HEK293 (cell line): ENCODE results near the gene AFF2.

Experiments
- CTCF ChIA-PET: fragments of 350-600 bp; formaldehyde crosslinking; extraction: SDS; loops from one replicate; lab custom pipeline; 2021; ENCODE audit warnings: antibody characterized with exemption; lab: Yijun Ruan, JAX
- POLR2A ChIA-PET: fragments of 300-600 bp; formaldehyde crosslinking; extraction: SDS; loops from one replicate; lab custom pipeline; 2020; ENCODE audit warnings: antibody characterized with exemption, inconsistent platforms; lab: Yijun Ruan, JAX
- H3K27ac ChIP-seq: fragments of 200-500 bp; sonication (Bioruptor generic); 2 replicates; pipeline ENCODE4 v1.5.1; 2014; ENCODE audit warnings: low read depth, low read length, control low read depth, inconsistent platforms; ENCODE audit errors: extremely low read depth
- H3K36me3 ChIP-seq, 2 experiments: fragments of 200-500 bp in 1 of 2; sonication (Bioruptor generic) in 1 of 2; 1 replicate in 1 of 2; 2 replicates in 1 of 2; pipeline ENCODE4 v1.5.1; 2014 to 2017; ENCODE audit warnings: inconsistent platforms in 2 of 2, low read length in 2 of 2; ENCODE audit not compliant: control insufficient read depth in 2 of 2, insufficient read depth in 1 of 2
- H3K4me1 ChIP-seq: fragments of 200-500 bp; sonication (Bioruptor generic); 2 replicates; pipeline ENCODE4 v1.5.1; 2014; ENCODE audit warnings: mild to moderate bottlenecking, low read length, inconsistent platforms; ENCODE audit not compliant: control insufficient read depth, insufficient read depth
- H3K4me3 ChIP-seq: 2 replicates; pipeline ENCODE4 v1.5.1; 2011; ENCODE audit warnings: low read depth, mild to moderate bottlenecking, control low read depth, low read length, moderate library complexity
- H3K9me3 ChIP-seq: fragments of 200-500 bp; sonication (Bioruptor generic); 2 replicates; pipeline ENCODE4 v1.5.1; 2014; ENCODE audit warnings: low read depth, low read length, inconsistent platforms; ENCODE audit not compliant: control insufficient read depth, insufficient read depth
- AEBP2 ChIP-seq: fragments of 450-650 bp; formaldehyde crosslinking; IDR thresholded peaks from 2 replicates; pipeline ENCODE4 v1.5.1; 2016; ENCODE audit warnings: missing biosample characterization, missing genetic modification characterization, borderline replicate concordance
- GLI4 ChIP-seq: fragments of 450-650 bp; formaldehyde crosslinking; IDR thresholded peaks from 2 replicates; pipeline ENCODE4 v1.5.1; 2016; ENCODE audit warnings: missing biosample characterization, missing genetic modification characterization
- GLIS2 ChIP-seq: fragments of 450-650 bp; formaldehyde crosslinking; IDR thresholded peaks from 2 replicates; pipeline ENCODE4 v1.5.1; 2016; ENCODE audit warnings: missing biosample characterization, missing genetic modification characterization
- SCRT2 ChIP-seq: fragments of 450-650 bp; formaldehyde crosslinking; IDR thresholded peaks from 2 replicates; pipeline ENCODE4 v1.5.1; 2016; ENCODE audit warnings: missing biosample characterization, missing genetic modification characterization
- SETDB1 ChIP-seq: IDR thresholded peaks from one replicate; pipeline ENCODE4 v1.6.1; 2017; ENCODE audit warnings: mild to moderate bottlenecking, low read length, moderate library complexity, mixed read lengths; ENCODE audit not compliant: insufficient read length
- ZBTB48 ChIP-seq: fragments of 450-650 bp; formaldehyde crosslinking; IDR thresholded peaks from 2 replicates; pipeline ENCODE4 v1.5.1; 2016; ENCODE audit warnings: missing biosample characterization, missing genetic modification characterization
- ZBTB8A ChIP-seq: fragments of 450-650 bp; formaldehyde crosslinking; IDR thresholded peaks from 2 replicates; pipeline ENCODE4 v1.5.1; 2016; ENCODE audit warnings: missing biosample characterization, missing genetic modification characterization
- ZNF133 ChIP-seq: fragments of 450-650 bp; formaldehyde crosslinking; IDR thresholded peaks from 2 replicates; pipeline ENCODE4 v1.5.1; 2016; ENCODE audit warnings: missing biosample characterization, missing genetic modification characterization
- ZNF146 ChIP-seq: fragments of 450-650 bp; formaldehyde crosslinking; IDR thresholded peaks from 2 replicates; pipeline ENCODE4 v1.5.1; 2016; ENCODE audit warnings: missing biosample characterization, missing genetic modification characterization
- ZNF157 ChIP-seq: fragments of 450-650 bp; formaldehyde crosslinking; IDR thresholded peaks from 2 replicates; pipeline ENCODE4 v1.5.1; 2016; ENCODE audit warnings: missing biosample characterization, missing genetic modification characterization
- ZNF18 ChIP-seq: fragments of 450-650 bp; formaldehyde crosslinking; IDR thresholded peaks from 2 replicates; pipeline ENCODE4 v1.5.1; 2016; ENCODE audit warnings: missing biosample characterization, missing genetic modification characterization
- ZNF324 ChIP-seq: fragments of 450-650 bp; formaldehyde crosslinking; IDR thresholded peaks from 2 replicates; pipeline ENCODE4 v1.5.1; 2016; ENCODE audit warnings: missing biosample characterization, missing genetic modification characterization
- ZNF501 ChIP-seq: fragments of 450-650 bp; formaldehyde crosslinking; IDR thresholded peaks from 2 replicates; pipeline ENCODE4 v1.5.1; 2016; ENCODE audit warnings: missing biosample characterization, missing genetic modification characterization
- ZNF530 ChIP-seq: fragments of 450-650 bp; formaldehyde crosslinking; IDR thresholded peaks from 2 replicates; pipeline ENCODE4 v1.5.1; 2016; ENCODE audit warnings: low read depth, missing biosample characterization, missing genetic modification characterization
- ZNF544 ChIP-seq: fragments of 450-650 bp; formaldehyde crosslinking; IDR thresholded peaks from 2 replicates; pipeline ENCODE4 v1.5.0; 2017; ENCODE audit warnings: missing biosample characterization, missing genetic modification characterization
- ZSCAN16 ChIP-seq: fragments of 450-650 bp; formaldehyde crosslinking; IDR thresholded peaks from 2 replicates; pipeline ENCODE4 v1.5.1; 2016; ENCODE audit warnings: missing biosample characterization, missing genetic modification characterization
- TF ChIP-seq, protein P1 (sequence below): fragments of 450-650 bp; formaldehyde crosslinking; IDR thresholded peaks from 2 replicates; pipeline ENCODE4 v1.5.1; 2016; ENCODE audit warnings: missing biosample characterization, missing genetic modification characterization
- TF ChIP-seq, protein P2 (sequence below): fragments of 450-650 bp; formaldehyde crosslinking; IDR thresholded peaks from 2 replicates; pipeline ENCODE4 v1.5.1; 2016; ENCODE audit warnings: missing biosample characterization, missing genetic modification characterization

AFF2 gene

GRCh38 chrX:148501386-148502066 is 1.1 kb downstream of the AFF2 start (continued):
- TF ChIP-seq AEBP2 (tag by site-specific recombination) (no peak), ZNF530 (no peak), ZNF18 (tag by site-specific recombination) (no peak), ZNF157 (tag by site-specific recombination) (no peak), ZNF501 (tag by site-specific recombination) (no peak), ZBTB48 (peak; percentile 59; the same call in 1 of the 2 replicates), GLIS2 (tag by site-specific recombination) (peak; percentile 83), ZBTB8A (tag by site-specific recombination) (peak; percentile 63)

DNA sequence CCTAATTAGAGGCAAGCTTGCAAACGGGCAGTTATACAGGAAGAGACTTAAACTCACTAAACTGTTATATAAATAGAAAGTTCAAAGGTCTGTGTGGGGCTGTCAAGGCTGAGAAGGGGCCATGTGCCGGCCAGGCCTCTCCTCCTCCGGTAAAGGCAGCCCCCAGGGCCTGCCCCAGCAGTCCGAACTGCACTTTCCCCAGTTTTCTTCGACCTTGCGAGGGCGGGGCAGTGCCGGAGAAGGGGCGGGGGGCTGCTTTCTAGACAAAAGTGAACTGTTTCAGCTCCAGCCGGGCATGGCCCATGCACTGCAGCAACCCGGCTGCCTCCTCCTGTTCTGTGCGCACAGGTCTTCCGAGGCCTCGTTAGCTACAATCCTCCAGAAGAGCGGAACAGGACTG is 4.1 kb downstream of the AFF2 start:
- TF ChIP-seq ZSCAN16 (no peak), ZNF544 (tag by site-specific recombination) (no peak), ZNF133 (no peak), ZNF324 (tag by site-specific recombination) (no peak), ZNF146 (tag by site-specific recombination) (no peak), SCRT2 (no peak), GLI4 (tag by site-specific recombination) (no peak), SETDB1 (no peak)
- TF ChIP-seq, protein P1, sequence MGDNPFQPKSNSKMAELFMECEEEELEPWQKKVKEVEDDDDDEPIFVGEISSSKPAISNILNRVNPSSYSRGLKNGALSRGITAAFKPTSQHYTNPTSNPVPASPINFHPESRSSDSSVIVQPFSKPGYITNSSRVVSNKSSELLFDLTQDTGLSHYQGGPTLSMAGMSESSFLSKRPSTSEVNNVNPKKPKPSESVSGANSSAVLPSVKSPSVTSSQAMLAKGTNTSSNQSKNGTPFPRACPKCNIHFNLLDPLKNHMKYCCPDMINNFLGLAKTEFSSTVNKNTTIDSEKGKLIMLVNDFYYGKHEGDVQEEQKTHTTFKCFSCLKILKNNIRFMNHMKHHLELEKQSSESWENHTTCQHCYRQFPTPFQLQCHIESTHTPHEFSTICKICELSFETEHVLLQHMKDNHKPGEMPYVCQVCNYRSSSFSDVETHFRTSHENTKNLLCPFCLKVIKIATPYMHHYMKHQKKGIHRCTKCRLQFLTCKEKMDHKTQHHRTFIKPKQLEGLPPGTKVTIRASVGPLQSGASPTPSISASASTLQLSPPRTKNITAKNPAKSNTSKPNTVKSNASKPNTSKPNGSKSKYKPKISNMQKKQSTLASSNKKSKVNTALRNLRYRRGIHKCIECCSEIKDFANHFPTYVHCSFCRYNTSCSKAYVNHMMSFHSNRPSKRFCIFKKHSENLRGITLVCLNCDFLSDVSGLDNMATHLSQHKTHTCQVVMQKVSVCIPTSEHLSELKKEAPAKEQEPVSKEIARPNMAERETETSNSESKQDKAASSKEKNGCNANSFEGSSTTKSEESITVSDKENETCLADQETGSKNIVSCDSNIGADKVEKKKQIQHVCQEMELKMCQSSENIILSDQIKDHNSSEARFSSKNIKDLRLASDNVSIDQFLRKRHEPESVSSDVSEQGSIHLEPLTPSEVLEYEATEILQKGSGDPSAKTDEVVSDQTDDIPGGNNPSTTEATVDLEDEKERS (tag by site-specific recombination), result no peak
- TF ChIP-seq, protein P2, sequence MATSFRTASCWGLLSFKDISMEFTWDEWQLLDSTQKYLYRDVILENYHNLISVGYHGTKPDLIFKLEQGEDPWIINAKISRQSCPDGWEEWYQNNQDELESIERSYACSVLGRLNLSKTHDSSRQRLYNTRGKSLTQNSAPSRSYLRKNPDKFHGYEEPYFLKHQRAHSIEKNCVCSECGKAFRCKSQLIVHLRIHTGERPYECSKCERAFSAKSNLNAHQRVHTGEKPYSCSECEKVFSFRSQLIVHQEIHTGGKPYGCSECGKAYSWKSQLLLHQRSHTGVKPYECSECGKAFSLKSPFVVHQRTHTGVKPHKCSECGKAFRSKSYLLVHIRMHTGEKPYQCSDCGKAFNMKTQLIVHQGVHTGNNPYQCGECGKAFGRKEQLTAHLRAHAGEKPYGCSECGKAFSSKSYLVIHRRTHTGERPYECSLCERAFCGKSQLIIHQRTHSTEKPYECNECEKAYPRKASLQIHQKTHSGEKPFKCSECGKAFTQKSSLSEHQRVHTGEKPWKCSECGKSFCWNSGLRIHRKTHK (tag by site-specific recombination), result no peak

More for the DNA sequence above, 4.1 kb downstream of the AFF2 start:
- Histone ChIP-seq H3K36me3 (no peaks in the 10 kb centered on the region), H3K4me3 (no peak overlapping the region), H3K27ac (no peak overlapping the region), H3K9me3 (no peaks in the 10 kb centered on the region), H3K4me1 (peaks cover 9% of the 10 kb centered on the region; the same call in 1 of the 2 replicates)
- POLR2A ChIA-PET, result no interaction called here
- CTCF ChIA-PET, result no interaction called here
